ENCODE measurements around the gene NDNF.

DNA sequence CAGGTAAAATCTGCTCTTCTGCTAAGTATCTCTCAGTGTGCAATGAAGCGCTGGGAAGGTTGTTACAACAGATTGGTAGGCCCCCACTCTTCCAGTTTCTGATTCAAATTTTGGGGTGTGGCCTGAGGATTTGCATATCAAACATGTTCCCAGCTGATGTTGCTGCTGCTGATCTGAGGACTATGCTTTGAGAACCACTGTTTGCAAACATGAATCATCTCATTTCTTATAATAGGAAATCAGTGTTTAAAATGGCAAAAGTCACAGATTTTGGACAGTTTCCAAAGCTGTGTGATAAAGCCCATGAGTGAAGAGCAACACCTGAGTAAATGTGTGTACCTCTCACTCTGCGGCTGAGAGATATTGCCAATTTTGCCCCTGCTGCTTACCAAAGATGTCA, 36.2 kb upstream of the NDNF start:
- TF ChIP-seq ATF2 (tag by site-specific recombination; IDR thresholded peaks at IDR 0.05; ENCODE audit: low read depth) (no peak), GLI4 (tag by site-specific recombination; IDR thresholded peaks at IDR 0.05) (no peak), ZNF19 (tag by site-specific recombination; IDR thresholded peaks at IDR 0.05; ENCODE audit: low read depth) (no peak), ZNF146 (tag by site-specific recombination; IDR thresholded peaks at IDR 0.05) (no peak), ZNF202 (tag by site-specific recombination; IDR thresholded peaks at IDR 0.05; ENCODE audit: borderline replicate concordance) (no peak), ZNF768 (tag by site-specific recombination; IDR thresholded peaks at IDR 0.05) (no peak), ZNF48 (tag by site-specific recombination; IDR thresholded peaks at IDR 0.05) (no peak)
- TF ChIP-seq, protein P1, sequence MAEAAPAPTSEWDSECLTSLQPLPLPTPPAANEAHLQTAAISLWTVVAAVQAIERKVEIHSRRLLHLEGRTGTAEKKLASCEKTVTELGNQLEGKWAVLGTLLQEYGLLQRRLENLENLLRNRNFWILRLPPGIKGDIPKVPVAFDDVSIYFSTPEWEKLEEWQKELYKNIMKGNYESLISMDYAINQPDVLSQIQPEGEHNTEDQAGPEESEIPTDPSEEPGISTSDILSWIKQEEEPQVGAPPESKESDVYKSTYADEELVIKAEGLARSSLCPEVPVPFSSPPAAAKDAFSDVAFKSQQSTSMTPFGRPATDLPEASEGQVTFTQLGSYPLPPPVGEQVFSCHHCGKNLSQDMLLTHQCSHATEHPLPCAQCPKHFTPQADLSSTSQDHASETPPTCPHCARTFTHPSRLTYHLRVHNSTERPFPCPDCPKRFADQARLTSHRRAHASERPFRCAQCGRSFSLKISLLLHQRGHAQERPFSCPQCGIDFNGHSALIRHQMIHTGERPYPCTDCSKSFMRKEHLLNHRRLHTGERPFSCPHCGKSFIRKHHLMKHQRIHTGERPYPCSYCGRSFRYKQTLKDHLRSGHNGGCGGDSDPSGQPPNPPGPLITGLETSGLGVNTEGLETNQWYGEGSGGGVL (tag by site-specific recombination; IDR thresholded peaks at IDR 0.05) = no peak
- TF ChIP-seq, protein P2, sequence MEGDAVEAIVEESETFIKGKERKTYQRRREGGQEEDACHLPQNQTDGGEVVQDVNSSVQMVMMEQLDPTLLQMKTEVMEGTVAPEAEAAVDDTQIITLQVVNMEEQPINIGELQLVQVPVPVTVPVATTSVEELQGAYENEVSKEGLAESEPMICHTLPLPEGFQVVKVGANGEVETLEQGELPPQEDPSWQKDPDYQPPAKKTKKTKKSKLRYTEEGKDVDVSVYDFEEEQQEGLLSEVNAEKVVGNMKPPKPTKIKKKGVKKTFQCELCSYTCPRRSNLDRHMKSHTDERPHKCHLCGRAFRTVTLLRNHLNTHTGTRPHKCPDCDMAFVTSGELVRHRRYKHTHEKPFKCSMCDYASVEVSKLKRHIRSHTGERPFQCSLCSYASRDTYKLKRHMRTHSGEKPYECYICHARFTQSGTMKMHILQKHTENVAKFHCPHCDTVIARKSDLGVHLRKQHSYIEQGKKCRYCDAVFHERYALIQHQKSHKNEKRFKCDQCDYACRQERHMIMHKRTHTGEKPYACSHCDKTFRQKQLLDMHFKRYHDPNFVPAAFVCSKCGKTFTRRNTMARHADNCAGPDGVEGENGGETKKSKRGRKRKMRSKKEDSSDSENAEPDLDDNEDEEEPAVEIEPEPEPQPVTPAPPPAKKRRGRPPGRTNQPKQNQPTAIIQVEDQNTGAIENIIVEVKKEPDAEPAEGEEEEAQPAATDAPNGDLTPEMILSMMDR (tag by site-specific recombination; IDR thresholded peaks at IDR 0.05) = no peak
- TF ChIP-seq, protein P3, sequence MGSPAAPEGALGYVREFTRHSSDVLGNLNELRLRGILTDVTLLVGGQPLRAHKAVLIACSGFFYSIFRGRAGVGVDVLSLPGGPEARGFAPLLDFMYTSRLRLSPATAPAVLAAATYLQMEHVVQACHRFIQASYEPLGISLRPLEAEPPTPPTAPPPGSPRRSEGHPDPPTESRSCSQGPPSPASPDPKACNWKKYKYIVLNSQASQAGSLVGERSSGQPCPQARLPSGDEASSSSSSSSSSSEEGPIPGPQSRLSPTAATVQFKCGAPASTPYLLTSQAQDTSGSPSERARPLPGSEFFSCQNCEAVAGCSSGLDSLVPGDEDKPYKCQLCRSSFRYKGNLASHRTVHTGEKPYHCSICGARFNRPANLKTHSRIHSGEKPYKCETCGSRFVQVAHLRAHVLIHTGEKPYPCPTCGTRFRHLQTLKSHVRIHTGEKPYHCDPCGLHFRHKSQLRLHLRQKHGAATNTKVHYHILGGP (tag by site-specific recombination; IDR thresholded peaks at IDR 0.05) = no peak
- TF ChIP-seq, protein P4, sequence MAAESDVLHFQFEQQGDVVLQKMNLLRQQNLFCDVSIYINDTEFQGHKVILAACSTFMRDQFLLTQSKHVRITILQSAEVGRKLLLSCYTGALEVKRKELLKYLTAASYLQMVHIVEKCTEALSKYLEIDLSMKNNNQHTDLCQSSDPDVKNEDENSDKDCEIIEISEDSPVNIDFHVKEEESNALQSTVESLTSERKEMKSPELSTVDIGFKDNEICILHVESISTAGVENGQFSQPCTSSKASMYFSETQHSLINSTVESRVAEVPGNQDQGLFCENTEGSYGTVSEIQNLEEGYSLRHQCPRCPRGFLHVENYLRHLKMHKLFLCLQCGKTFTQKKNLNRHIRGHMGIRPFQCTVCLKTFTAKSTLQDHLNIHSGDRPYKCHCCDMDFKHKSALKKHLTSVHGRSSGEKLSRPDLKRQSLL (tag by site-specific recombination; IDR thresholded peaks at IDR 0.05) = no peak
- TF ChIP-seq, protein P5, sequence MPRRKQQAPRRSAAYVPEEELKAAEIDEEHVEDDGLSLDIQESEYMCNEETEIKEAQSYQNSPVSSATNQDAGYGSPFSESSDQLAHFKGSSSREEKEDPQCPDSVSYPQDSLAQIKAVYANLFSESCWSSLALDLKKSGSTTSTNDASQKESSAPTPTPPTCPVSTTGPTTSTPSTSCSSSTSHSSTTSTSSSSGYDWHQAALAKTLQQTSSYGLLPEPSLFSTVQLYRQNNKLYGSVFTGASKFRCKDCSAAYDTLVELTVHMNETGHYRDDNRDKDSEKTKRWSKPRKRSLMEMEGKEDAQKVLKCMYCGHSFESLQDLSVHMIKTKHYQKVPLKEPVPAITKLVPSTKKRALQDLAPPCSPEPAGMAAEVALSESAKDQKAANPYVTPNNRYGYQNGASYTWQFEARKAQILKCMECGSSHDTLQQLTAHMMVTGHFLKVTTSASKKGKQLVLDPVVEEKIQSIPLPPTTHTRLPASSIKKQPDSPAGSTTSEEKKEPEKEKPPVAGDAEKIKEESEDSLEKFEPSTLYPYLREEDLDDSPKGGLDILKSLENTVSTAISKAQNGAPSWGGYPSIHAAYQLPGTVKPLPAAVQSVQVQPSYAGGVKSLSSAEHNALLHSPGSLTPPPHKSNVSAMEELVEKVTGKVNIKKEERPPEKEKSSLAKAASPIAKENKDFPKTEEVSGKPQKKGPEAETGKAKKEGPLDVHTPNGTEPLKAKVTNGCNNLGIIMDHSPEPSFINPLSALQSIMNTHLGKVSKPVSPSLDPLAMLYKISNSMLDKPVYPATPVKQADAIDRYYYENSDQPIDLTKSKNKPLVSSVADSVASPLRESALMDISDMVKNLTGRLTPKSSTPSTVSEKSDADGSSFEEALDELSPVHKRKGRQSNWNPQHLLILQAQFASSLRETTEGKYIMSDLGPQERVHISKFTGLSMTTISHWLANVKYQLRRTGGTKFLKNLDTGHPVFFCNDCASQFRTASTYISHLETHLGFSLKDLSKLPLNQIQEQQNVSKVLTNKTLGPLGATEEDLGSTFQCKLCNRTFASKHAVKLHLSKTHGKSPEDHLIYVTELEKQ (tag by site-specific recombination; IDR thresholded peaks at IDR 0.05; ENCODE audit: borderline replicate concordance) = no peak

All from HEK293 (cell line).